Measurements from ENCODE around the gene GAS5. TPM values are rescaled to one million over a fixed set of nuclear protein-coding genes. Genes with fewer than 3 reads are reported as not detected.

The GAS5 gene
- total and polyA plus RNA-seq, 9 of the 15 experiments (the other 6 are each of a cell fraction or from before 2014, with no cell fraction given): 565 to 1,860 (median 1,006) TPM

- TF ChIP-seq ZBTB26 (CRISPR knock-in tag; IDR thresholded peaks at IDR 0.05): no peak
- TF ChIP-seq PHF21A (IDR thresholded peaks at IDR 0.05; ENCODE audit: borderline replicate concordance, low read depth): no peak
- peak in 1 of 2 experiments; percentile 28; a peak in 1 of 4 replicates for TF ChIP-seq ZNF639 (CRISPR knock-in tag; conservative IDR thresholded peaks at IDR 0.05 in 1 of 2, IDR thresholded peaks at IDR 0.05 in 1 of 2)
- no peak for TF ChIP-seq SMARCB1 (IDR thresholded peaks at IDR 0.05; ENCODE audit: insufficient read length, low read depth)
- no peak for TF ChIP-seq EGR1 (conservative IDR thresholded peaks at IDR 0.05)
- TF ChIP-seq USF1 (CRISPR knock-in tag; IDR thresholded peaks at IDR 0.05): no peak
- TF ChIP-seq PRPF4 (IDR thresholded peaks at IDR 0.05; ENCODE audit: insufficient read depth, low read depth, low read length, poor library complexity, severe bottlenecking): no peak
- TF ChIP-seq ARID2 (IDR thresholded peaks at IDR 0.05): no peak
- TF ChIP-seq CBFA2T3 (IDR thresholded peaks at IDR 0.05): peak; percentile 44; the same call in 1 of the 2 replicates
- peak; percentile 34; the same call in 1 of the 2 replicates for TF ChIP-seq SMARCA4 (IDR thresholded peaks at IDR 0.05)
- TF ChIP-seq RBM34 (IDR thresholded peaks at IDR 0.05; ENCODE audit: borderline replicate concordance, insufficient read depth, low read length): no peak
- TF ChIP-seq NFIC (IDR thresholded peaks at IDR 0.05): no peak
- no peak for TF ChIP-seq STAT6 (CRISPR knock-in tag; IDR thresholded peaks at IDR 0.05)
- TF ChIP-seq SMC3 (conservative IDR thresholded peaks at IDR 0.05; ENCODE audit: insufficient read depth, low read depth, low read length): no peak
- TF ChIP-seq PBX2 (CRISPR knock-in tag; IDR thresholded peaks at IDR 0.05; ENCODE audit: low read depth): no peak
- TF ChIP-seq PBX2 (tag; conservative IDR thresholded peaks at IDR 0.05; ENCODE audit: low read depth): no peak
- no peak for TF ChIP-seq RFX5 (IDR thresholded peaks at IDR 0.05; ENCODE audit: low read depth, low read length)
Measured at GRCh38 chr1:173870252-173871075, 2.7 kb upstream of the GAS5 start (continued).
